H1 (cell line): Measurements from ENCODE around the gene LRIG2. TPM values are rescaled to one million over a fixed set of nuclear protein-coding genes. Genes with fewer than 3 reads are reported as not detected.

ENCODE experiments used
- ASH2L ChIP-seq: fragments of 200-600, 300-600 bp; sonication (generic); IDR thresholded peaks from one replicate; pipeline ENCODE4 v1.7.1; 2017; ENCODE audit warnings: low read length
- CBX5 ChIP-seq: fragments of 300-800, 300-1000 bp; sonication (generic); IDR thresholded peaks from 2 replicates; pipeline ENCODE4 v1.7.1; 2016; ENCODE audit warnings: antibody characterized with exemption, low read length, low read depth
- CBX8 ChIP-seq: fragments of 300-800, 300-1000 bp; sonication (generic); IDR thresholded peaks from 2 replicates; pipeline ENCODE4 v1.7.1; 2016; ENCODE audit warnings: low read depth, low read length, borderline replicate concordance
- CHD2 ChIP-seq: IDR thresholded peaks from 2 replicates; pipeline ENCODE4 v1.6.1; 2012; ENCODE audit warnings: low read length, improper control_type of control experiment
- HDAC6 ChIP-seq: IDR thresholded peaks from one replicate; pipeline ENCODE4 v1.7.1; 2012; ENCODE audit warnings: low read depth, mild to moderate bottlenecking, inconsistent platforms, low read length, moderate library complexity
- KDM5A ChIP-seq: fragments of 200-600 bp; IDR thresholded peaks from 2 replicates; pipeline ENCODE4 v1.7.1; 2012; ENCODE audit warnings: mild to moderate bottlenecking, low read length, inconsistent platforms, mixed read lengths
- RAD21 ChIP-seq, 2 experiments: IDR thresholded peaks in 1 of 2; conservative IDR thresholded peaks in 1 of 2; 2 replicates each; pipeline ENCODE4 v1.6.1; 2011; ENCODE audit warnings: low read depth in 2 of 2, low read length in 2 of 2, improper control_type of control experiment in 1 of 2, inconsistent platforms in 1 of 2, mild to moderate bottlenecking in 1 of 2, moderate library complexity in 1 of 2
- RXRA ChIP-seq: IDR thresholded peaks from 2 replicates; pipeline ENCODE4 v1.6.1; 2011; ENCODE audit warnings: low read depth, mild to moderate bottlenecking, low read length, moderate library complexity; ENCODE audit not compliant: insufficient read depth
- SAP30 ChIP-seq: fragments of 300-600 bp; sonication (generic); IDR thresholded peaks from 2 replicates; pipeline ENCODE4 v1.7.1; 2012; ENCODE audit warnings: low read length, moderate library complexity, mild to moderate bottlenecking, inconsistent platforms; ENCODE audit not compliant: insufficient read depth, insufficient replicate concordance
- SP4 ChIP-seq: IDR thresholded peaks from 2 replicates; pipeline ENCODE4 v1.6.1; 2012; ENCODE audit warnings: low read length, inconsistent platforms
- TCF12 ChIP-seq: IDR thresholded peaks from 2 replicates; pipeline ENCODE4 v1.6.1; 2011; ENCODE audit warnings: low read depth, mild to moderate bottlenecking, low read length
- TEAD4 ChIP-seq: IDR thresholded peaks from 2 replicates; pipeline ENCODE4 v1.6.1; 2012; ENCODE audit warnings: low read depth, low read length, inconsistent platforms, mixed read lengths
- polyA plus RNA-seq, 7 experiments: library from polyadenylated mRNA; depleted of rRNA in 3 of 7; stranded (reverse) in 5 of 7; unstranded in 2 of 7; fragments of >200 nt in 5 of 7; fragments of 200-250 nt in 2 of 7; gene quantifications; 1 replicate in 5 of 7; 2 replicates in 1 of 7; 4 replicates in 1 of 7; pipeline versions ENCODE4 v1.2.1 to v1.2.3, GENCODE V29; 2011 to 2013; ENCODE audit warnings: missing spikeins in 2 of 7, mixed read lengths in 2 of 7
- total RNA-seq: library from RNA; stranded (reverse); fragmentation: NEBNext Ultra II Directional; extraction: Animal tissue kit (Norgen Biotek cat#: 25700); gene quantifications from 2 replicates; pipeline ENCODE4 v1.2.1, GENCODE V29; 2021
- TF ChIP-seq, protein P1 (sequence below), 3 experiments: IDR thresholded peaks; 1 replicate in 2 of 3; 2 replicates in 1 of 3; pipeline versions ENCODE4 v1.5.1 to v1.6.1; 2011; ENCODE audit warnings: low read length in 3 of 3, mild to moderate bottlenecking in 3 of 3, inconsistent platforms in 2 of 3, low read depth in 1 of 3, moderate library complexity in 1 of 3; ENCODE audit not compliant: insufficient read depth in 1 of 3; ENCODE audit errors: control extremely low read depth in 1 of 3
- TF ChIP-seq, protein P2 (sequence below): IDR thresholded peaks from 2 replicates; pipeline ENCODE4 v1.6.1; 2011; ENCODE audit warnings: low read length, improper control_type of control experiment
- TF ChIP-seq, protein P3 (sequence below): IDR thresholded peaks from 2 replicates; pipeline ENCODE4 v1.6.1; 2012; ENCODE audit warnings: low read length, inconsistent platforms
- TF ChIP-seq, protein P4 (sequence below): IDR thresholded peaks from 2 replicates; pipeline ENCODE4 v1.6.1; 2012; ENCODE audit warnings: inconsistent platforms
- TF ChIP-seq, protein P5 (sequence below): IDR thresholded peaks from 2 replicates; pipeline ENCODE4 v1.6.1; 2012; ENCODE audit warnings: inconsistent platforms

The LRIG2 gene
- total and polyA plus RNA-seq, 2 of the 8 experiments (the other 6 are each of a cell fraction or from before 2014, with no cell fraction given): 16.2 to 20.9 TPM

DNA sequence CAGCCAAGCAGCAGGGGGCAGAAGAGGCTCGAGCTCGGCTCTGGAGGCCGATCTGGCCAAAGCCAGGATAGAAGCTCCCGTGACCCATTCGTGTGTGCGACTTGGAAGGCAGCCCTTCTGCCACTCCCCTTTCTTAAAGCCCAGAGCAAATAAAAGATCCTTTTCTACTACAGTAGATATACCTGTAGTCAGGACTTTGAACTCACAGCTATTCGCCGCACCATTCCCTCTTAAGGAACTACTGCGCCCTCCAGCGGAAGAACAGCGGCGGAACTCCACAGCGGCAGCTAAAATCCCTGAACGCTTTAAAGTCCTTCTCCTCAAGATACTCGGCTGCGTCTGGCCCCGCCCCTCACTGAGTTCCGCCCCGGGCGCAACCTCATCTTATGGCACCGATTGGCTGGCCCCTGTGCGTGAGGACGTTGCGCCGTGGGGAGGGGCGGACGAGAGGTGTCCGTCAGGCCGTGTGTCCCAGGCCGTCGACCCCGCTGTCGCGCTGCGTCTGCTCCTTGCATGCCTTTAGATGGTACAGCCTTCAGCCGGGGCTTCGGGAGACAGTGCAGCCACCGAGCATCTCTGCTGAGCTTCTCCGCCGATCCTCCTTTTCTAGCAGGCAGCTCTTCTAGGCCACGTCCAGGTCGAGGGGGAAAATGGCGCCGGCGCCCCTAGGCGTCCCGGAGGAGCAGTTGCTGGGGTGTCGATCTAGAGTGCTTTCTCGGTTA, at the start of gene LRIG2 (continued):
- TF ChIP-seq RAD21 (IDR thresholded peaks at IDR 0.05 in 1 of 2, conservative IDR thresholded peaks at IDR 0.05 in 1 of 2; ENCODE audit: low read depth in 2 of 2, low read length in 2 of 2) (peak; percentile 75 to 80), KDM5A (no peak; the same call in none of the 2 replicates), SP4 (no peak), TEAD4 (no peak), RXRA (no peak), CBX5 (no peak), CHD2 (no peak), TCF12 (0 out of 2 replicates have a peak, but pooled peaks have one; percentile 26), HDAC6 (no peak), ASH2L (peak; percentile 90), SAP30 (no peak), CBX8 (no peak)
- TF ChIP-seq, protein P1, sequence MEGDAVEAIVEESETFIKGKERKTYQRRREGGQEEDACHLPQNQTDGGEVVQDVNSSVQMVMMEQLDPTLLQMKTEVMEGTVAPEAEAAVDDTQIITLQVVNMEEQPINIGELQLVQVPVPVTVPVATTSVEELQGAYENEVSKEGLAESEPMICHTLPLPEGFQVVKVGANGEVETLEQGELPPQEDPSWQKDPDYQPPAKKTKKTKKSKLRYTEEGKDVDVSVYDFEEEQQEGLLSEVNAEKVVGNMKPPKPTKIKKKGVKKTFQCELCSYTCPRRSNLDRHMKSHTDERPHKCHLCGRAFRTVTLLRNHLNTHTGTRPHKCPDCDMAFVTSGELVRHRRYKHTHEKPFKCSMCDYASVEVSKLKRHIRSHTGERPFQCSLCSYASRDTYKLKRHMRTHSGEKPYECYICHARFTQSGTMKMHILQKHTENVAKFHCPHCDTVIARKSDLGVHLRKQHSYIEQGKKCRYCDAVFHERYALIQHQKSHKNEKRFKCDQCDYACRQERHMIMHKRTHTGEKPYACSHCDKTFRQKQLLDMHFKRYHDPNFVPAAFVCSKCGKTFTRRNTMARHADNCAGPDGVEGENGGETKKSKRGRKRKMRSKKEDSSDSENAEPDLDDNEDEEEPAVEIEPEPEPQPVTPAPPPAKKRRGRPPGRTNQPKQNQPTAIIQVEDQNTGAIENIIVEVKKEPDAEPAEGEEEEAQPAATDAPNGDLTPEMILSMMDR (IDR thresholded peaks at IDR 0.05; ENCODE audit: control extremely low read depth in 1 of 3, insufficient read depth in 1 of 3, low read depth in 1 of 3, low read length in 3 of 3): peak; percentile 72 to 83 (median 76)
- TF ChIP-seq, protein P2, sequence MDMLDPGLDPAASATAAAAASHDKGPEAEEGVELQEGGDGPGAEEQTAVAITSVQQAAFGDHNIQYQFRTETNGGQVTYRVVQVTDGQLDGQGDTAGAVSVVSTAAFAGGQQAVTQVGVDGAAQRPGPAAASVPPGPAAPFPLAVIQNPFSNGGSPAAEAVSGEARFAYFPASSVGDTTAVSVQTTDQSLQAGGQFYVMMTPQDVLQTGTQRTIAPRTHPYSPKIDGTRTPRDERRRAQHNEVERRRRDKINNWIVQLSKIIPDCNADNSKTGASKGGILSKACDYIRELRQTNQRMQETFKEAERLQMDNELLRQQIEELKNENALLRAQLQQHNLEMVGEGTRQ: no peak
- TF ChIP-seq, protein P3, sequence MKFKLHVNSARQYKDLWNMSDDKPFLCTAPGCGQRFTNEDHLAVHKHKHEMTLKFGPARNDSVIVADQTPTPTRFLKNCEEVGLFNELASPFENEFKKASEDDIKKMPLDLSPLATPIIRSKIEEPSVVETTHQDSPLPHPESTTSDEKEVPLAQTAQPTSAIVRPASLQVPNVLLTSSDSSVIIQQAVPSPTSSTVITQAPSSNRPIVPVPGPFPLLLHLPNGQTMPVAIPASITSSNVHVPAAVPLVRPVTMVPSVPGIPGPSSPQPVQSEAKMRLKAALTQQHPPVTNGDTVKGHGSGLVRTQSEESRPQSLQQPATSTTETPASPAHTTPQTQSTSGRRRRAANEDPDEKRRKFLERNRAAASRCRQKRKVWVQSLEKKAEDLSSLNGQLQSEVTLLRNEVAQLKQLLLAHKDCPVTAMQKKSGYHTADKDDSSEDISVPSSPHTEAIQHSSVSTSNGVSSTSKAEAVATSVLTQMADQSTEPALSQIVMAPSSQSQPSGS: no peak; the same call in 1 of the 2 replicates
- TF ChIP-seq, protein P4, sequence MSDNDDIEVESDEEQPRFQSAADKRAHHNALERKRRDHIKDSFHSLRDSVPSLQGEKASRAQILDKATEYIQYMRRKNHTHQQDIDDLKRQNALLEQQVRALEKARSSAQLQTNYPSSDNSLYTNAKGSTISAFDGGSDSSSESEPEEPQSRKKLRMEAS: peak; percentile 54
- TF ChIP-seq, protein P5, sequence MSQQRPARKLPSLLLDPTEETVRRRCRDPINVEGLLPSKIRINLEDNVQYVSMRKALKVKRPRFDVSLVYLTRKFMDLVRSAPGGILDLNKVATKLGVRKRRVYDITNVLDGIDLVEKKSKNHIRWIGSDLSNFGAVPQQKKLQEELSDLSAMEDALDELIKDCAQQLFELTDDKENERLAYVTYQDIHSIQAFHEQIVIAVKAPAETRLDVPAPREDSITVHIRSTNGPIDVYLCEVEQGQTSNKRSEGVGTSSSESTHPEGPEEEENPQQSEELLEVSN: no peak
